Lower lobe of right lung (tissue), 2 donors: ENCODE measurements around the gene SPRYD3. TPM values are rescaled to one million over a fixed set of nuclear protein-coding genes. Genes with fewer than 3 reads are reported as not detected.
"Not testable (repeated sequence)": the region's sequence is repeated elsewhere in the genome, so short reads cannot be mapped to it uniquely, and the experiment has no call there.

ENCODE experiments used
- ATAC-seq, 2 donors: fragments of 200-7000 bp; cut with Tn5 transposase; one replicate each; pipeline ENCODE4 v1.9.1; 2020 to 2022; ENCODE audit warnings: mild to moderate bottlenecking in 2 of 2, moderate library complexity in 2 of 2
- DNase-seq: peaks from one replicate; pipeline ENCODE4 v3.0.0-alpha.2; 2020
- H3K27ac ChIP-seq: fragments of 200-600 bp; one replicate; pipeline ENCODE4 v1.8.0; 2022
- H3K27me3 ChIP-seq: fragments of 200-600 bp; one replicate; pipeline ENCODE4 v1.8.0; 2022; ENCODE audit warnings: low read depth
- H3K36me3 ChIP-seq: fragments of 200-600 bp; one replicate; pipeline ENCODE4 v1.8.0; 2022; ENCODE audit warnings: mild to moderate bottlenecking
- H3K4me1 ChIP-seq: fragments of 200-600 bp; one replicate; pipeline ENCODE4 v1.8.0; 2022
- H3K4me3 ChIP-seq: fragments of 200-600 bp; one replicate; pipeline ENCODE4 v1.8.0; 2022; ENCODE audit warnings: mild to moderate bottlenecking
- H3K9me3 ChIP-seq: fragments of 200-600 bp; one replicate; pipeline ENCODE4 v1.8.0; 2022
- intact Hi-C: fragments of 100-400 bp; cut with DNase I; formaldehyde crosslinking; loops from one replicate; pipeline ENCODE4 v1.11.0; 2022
- total RNA-seq: library from RNA; stranded (reverse); fragmentation: NEBNext Ultra II Directional; extraction: Animal tissue kit (Norgen Biotek cat#: 25700); gene quantifications from one replicate; pipeline ENCODE4 v1.2.1, GENCODE V29; 2021
- TF ChIP-seq, protein P1 (sequence below): fragments of 200-600 bp; IDR thresholded peaks from one replicate; pipeline ENCODE4 v1.8.0; 2022; ENCODE audit warnings: antibody characterized with exemption, mild to moderate bottlenecking
- donor health status: DM: no; HTN: yes; CAD: no; lungs with severe emphysema.

SPRYD3 gene
- total RNA-seq, 1 donor from 2014 or later = 47.9 TPM

DNA sequence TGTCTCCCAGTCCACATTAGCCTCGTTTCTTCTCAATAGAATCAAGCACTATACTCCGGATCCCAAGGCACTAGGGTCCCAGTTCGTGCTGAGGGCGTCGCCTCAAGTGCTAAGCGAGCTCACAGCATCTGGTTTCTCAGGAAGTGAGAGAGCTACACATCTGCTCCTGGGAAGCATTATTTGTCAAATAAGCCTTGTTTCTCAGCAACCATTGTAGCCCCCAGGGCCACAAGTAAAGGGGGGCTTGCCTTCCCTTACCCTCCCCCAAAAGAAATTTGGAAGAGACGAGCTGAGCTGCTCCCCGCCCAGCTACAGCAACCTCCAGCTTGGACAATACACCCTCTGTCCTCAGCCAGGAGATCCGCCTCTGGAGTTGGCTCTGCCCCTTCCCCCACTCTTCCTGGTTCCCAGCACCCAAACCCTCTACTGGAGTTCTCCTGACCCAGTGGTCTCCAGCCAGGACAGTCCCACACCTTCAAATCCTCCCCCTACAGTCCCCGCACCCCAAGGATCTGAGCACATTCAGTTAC is 35.1 kb downstream of the SPRYD3 start:
- TF ChIP-seq, protein P1, sequence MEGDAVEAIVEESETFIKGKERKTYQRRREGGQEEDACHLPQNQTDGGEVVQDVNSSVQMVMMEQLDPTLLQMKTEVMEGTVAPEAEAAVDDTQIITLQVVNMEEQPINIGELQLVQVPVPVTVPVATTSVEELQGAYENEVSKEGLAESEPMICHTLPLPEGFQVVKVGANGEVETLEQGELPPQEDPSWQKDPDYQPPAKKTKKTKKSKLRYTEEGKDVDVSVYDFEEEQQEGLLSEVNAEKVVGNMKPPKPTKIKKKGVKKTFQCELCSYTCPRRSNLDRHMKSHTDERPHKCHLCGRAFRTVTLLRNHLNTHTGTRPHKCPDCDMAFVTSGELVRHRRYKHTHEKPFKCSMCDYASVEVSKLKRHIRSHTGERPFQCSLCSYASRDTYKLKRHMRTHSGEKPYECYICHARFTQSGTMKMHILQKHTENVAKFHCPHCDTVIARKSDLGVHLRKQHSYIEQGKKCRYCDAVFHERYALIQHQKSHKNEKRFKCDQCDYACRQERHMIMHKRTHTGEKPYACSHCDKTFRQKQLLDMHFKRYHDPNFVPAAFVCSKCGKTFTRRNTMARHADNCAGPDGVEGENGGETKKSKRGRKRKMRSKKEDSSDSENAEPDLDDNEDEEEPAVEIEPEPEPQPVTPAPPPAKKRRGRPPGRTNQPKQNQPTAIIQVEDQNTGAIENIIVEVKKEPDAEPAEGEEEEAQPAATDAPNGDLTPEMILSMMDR = no peak
- Histone ChIP-seq H3K4me3 (no peak overlapping the region), H3K27me3 (no peaks in the 10 kb centered on the region), H3K27ac (no peak overlapping the region), H3K9me3 (no peaks in the 10 kb centered on the region), H3K36me3 (peaks cover 24% of the 10 kb centered on the region), H3K4me1 (peaks cover 49% of the 10 kb centered on the region)
- ATAC-seq = no peak
- DNase-seq = no peak
- intact Hi-C loops = no loop called here

DNA sequence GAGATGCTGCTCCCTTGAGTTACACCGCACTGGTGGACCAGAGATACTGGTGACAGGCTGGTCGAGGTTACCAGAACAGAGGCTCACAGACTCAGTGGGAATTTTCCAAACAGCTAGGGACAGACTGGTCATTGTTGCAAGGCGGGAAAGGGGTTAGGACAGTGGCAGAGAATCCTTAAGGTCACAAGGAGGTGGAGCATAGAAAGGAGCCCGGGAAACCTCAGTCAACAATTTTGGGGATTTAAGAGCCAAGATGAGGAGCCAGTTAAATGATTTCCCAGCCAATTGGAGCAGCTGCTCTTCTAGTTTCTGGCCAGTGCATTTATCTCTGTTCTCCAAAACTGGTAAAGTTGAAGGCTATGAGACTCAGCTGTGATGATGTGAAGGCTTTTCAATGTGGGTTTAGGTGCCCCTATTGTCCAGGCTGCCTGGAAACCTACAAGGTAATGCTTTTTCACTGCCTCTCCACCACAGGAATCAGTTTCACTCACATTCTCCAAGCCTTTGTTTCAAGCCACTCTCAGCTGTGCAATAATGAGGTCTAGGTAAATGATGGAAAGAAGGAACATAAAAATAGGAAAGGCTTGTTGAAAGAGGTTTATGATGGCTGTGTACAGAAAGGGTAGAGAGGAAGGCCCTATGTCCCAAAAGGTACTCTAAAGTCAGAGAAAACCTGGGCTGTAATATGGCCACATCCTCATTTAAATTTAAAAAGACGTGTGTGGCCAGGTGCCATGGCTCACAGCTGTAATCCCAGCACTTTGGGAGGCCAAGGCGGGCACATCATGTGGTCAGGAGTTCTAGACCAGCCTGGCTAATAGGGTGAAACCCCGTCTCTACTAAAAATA is 36.4 kb downstream of the SPRYD3 start:
- no peak for ATAC-seq

DNA sequence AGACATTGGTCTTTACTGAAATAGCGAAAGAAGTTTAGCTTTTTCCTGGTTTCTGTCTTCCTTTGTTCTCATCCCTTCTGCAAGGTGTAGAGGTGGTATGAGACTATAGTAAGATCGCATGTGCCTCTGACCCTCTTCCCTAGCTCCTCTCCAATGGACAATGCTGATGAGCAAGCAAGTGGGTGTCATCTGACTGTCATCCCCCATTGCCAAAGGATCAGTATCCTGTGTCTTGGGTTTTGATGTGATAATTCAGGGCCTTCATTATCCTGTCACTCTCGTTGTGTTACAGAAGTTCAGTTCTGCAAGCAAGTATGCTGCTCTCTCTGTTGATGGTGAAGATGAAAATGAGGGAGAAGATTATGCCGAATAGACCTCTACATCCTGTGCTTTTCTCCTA is 39.3 kb downstream of the SPRYD3 start:
- Histone ChIP-seq H3K4me1 (peaks cover 30% of the 10 kb centered on the region), H3K27me3 (no peaks in the 10 kb centered on the region), H3K36me3 (peaks cover 66% of the 10 kb centered on the region), H3K9me3 (no peaks in the 10 kb centered on the region), H3K27ac (no peak overlapping the region), H3K4me3 (no peak overlapping the region)
- TF ChIP-seq, protein P1 = no peak
- no peak for DNase-seq
- ATAC-seq = no peak
- intact Hi-C loops = no loop called here

More for the DNA sequence above, 36.4 kb downstream of the SPRYD3 start:
- Histone ChIP-seq H3K27me3 (no peaks in the 10 kb centered on the region), H3K36me3 (peaks cover 36% of the 10 kb centered on the region), H3K27ac (no peak overlapping the region), H3K4me1 (peaks cover 48% of the 10 kb centered on the region), H3K9me3 (no peaks in the 10 kb centered on the region), H3K4me3 (no peak overlapping the region)
- TF ChIP-seq, protein P1 = no peak
- intact Hi-C loops = no loop called here
- no peak for DNase-seq

- intact Hi-C loops = no loop called here
- DNase-seq (no peak), ATAC-seq (no peak)
- H3K4me3 ChIP-seq = no peak overlapping the region
- TF ChIP-seq, protein P1 = no peak
- no peak overlapping the region for H3K27ac ChIP-seq
- H3K4me1 ChIP-seq = peaks cover 15% of the 10 kb centered on the region
- H3K36me3 ChIP-seq = peaks cover 91% of the 10 kb centered on the region
- H3K27me3 ChIP-seq = no peaks in the 10 kb centered on the region
- no peaks in the 10 kb centered on the region for H3K9me3 ChIP-seq
Observed at GRCh38 chr12:53036802-53037201, 42.4 kb downstream of the SPRYD3 start.

DNA sequence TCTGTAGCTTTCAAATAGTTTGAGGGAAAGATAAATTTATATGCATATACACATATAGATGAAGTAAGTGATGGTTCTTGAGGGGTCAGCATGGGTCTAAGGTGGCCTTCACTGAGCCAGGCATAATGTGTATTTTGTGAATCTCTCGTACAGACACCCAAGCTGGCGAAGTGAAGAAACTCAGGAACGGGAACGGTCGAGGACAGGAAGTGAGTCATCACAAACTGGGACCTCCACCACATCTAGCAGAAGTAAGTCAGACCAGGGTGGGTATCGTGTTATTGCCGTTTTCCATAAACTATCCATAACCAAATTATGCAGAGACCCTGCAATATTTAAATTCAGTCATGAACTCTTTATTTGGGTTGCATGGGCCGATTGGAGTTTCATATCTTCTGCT is 44.7 kb downstream of the SPRYD3 start:
- TF ChIP-seq, protein P1 = no peak
- no peak overlapping the region for H3K27ac ChIP-seq
- intact Hi-C loops = no loop called here

GRCh38 chr12:53033832-53034231 is 45.4 kb downstream of the SPRYD3 start:
- peaks cover 98% of the 10 kb centered on the region for H3K36me3 ChIP-seq
- H3K9me3 ChIP-seq, DNase-seq, H3K4me3 ChIP-seq, H3K27me3 ChIP-seq, H3K27ac ChIP-seq, H3K4me1 ChIP-seq, ATAC-seq, intact Hi-C loops: not testable (repeated sequence)

More for the DNA sequence above, 44.7 kb downstream of the SPRYD3 start:
- no peak for DNase-seq
- Histone ChIP-seq H3K4me1 (peaks cover 15% of the 10 kb centered on the region), H3K36me3 (peaks cover 98% of the 10 kb centered on the region), H3K27me3 (no peaks in the 10 kb centered on the region), H3K9me3 (no peaks in the 10 kb centered on the region), H3K4me3 (no peak overlapping the region)
- ATAC-seq = no peak
